Activated naive CD4-positive, alpha-beta T cell treated with anti-CD3 and anti-CD28 coated beads, Interleukin-2, amount 50 U/mL, for 16 hours (primary cell): Measurements from ENCODE around the gene CNTLN.
"Not testable (repeated sequence)": the region's sequence is repeated elsewhere in the genome, so short reads cannot be mapped to it uniquely, and the experiment has no call there.

Experiments
- DNase-seq: peaks from one replicate; pipeline ENCODE4 v3.0.0-alpha.2; 2020

CNTLN gene

GRCh38 chr9:17134396-17135294, at the start of gene CNTLN:
CNTLN (plus strand) TSS chr9:17135040; CDS start chr9:17135066, 26 bp downstream.
- peak; percentile 16 for DNase-seq

- DNase-seq, result no peak
These were observed 46.3 kb upstream of the CNTLN start for GRCh38 chr9:17088566-17088965.

- no peak for DNase-seq
These were observed 44.8 kb upstream of the CNTLN start for GRCh38 chr9:17090041-17090440.

GRCh38 chr9:17116400-17116837, 18.4 kb upstream of the CNTLN start:
- DNase-seq, result no peak

- no peak for DNase-seq
These were observed 17.5 kb upstream of the CNTLN start for GRCh38 chr9:17117372-17117771.

- DNase-seq, result no peak
These were observed 14.6 kb upstream of the CNTLN start for GRCh38 chr9:17120203-17120602.

- DNase-seq, result no peak
These were observed 13.6 kb upstream of the CNTLN start for GRCh38 chr9:17121264-17121663.

GRCh38 chr9:17130291-17130690, 4.5 kb upstream of the CNTLN start:
- no peak for DNase-seq

GRCh38 chr9:17130725-17131124, 4.1 kb upstream of the CNTLN start:
- DNase-seq, result no peak

GRCh38 chr9:17131494-17131893, 3.3 kb upstream of the CNTLN start:
- no peak for DNase-seq

GRCh38 chr9:17135295-17136160, 688 bp downstream of the CNTLN start:
- DNase-seq, result no peak

- no peak for DNase-seq
These were observed 2.7 kb downstream of the CNTLN start for GRCh38 chr9:17137566-17137965.

- DNase-seq, result no peak
These were observed 3.7 kb downstream of the CNTLN start for GRCh38 chr9:17138503-17138902.

- no peak for DNase-seq
These were observed 5.6 kb downstream of the CNTLN start for GRCh38 chr9:17140418-17140817.

- no peak for DNase-seq
These were observed 13.5 kb downstream of the CNTLN start for GRCh38 chr9:17148324-17148723.

- no peak for DNase-seq
These were observed 24.6 kb downstream of the CNTLN start for GRCh38 chr9:17159469-17159868.

GRCh38 chr9:17160327-17160726, 25.5 kb downstream of the CNTLN start:
- no peak for DNase-seq

- DNase-seq, result no peak
These were observed 30.9 kb downstream of the CNTLN start for GRCh38 chr9:17165764-17166163.

GRCh38 chr9:17166346-17166745, 31.5 kb downstream of the CNTLN start:
- DNase-seq, result no peak

GRCh38 chr9:17171309-17172094, 36.7 kb downstream of the CNTLN start:
- DNase-seq, result no peak

GRCh38 chr9:17177496-17177895, 42.7 kb downstream of the CNTLN start:
- not testable (repeated sequence) for DNase-seq

- DNase-seq, result no peak
These were observed 50.7 kb downstream of the CNTLN start for GRCh38 chr9:17185481-17186029.

- DNase-seq, result no peak
These were observed 56.2 kb downstream of the CNTLN start for GRCh38 chr9:17191082-17191481.
